GM12865 (cell line): Measurements from ENCODE around the gene ST7.

Experiments used
- DNase-seq: peaks from one replicate; pipeline ENCODE4 v3.0.0; 2010; ENCODE audit warnings: low read depth
- H3K4me3 ChIP-seq: 2 replicates; pipeline ENCODE4 v1.5.1; 2011; ENCODE audit warnings: mild to moderate bottlenecking, low read depth, low read length, control low read depth
- TF ChIP-seq, protein P1 (sequence below): IDR thresholded peaks from 2 replicates; pipeline ENCODE4 v1.5.1; 2011; ENCODE audit warnings: low read length, control low read depth, low read depth, inconsistent platforms; ENCODE audit not compliant: insufficient read depth; ENCODE audit errors: missing control alignments

The ST7 gene, protein sequence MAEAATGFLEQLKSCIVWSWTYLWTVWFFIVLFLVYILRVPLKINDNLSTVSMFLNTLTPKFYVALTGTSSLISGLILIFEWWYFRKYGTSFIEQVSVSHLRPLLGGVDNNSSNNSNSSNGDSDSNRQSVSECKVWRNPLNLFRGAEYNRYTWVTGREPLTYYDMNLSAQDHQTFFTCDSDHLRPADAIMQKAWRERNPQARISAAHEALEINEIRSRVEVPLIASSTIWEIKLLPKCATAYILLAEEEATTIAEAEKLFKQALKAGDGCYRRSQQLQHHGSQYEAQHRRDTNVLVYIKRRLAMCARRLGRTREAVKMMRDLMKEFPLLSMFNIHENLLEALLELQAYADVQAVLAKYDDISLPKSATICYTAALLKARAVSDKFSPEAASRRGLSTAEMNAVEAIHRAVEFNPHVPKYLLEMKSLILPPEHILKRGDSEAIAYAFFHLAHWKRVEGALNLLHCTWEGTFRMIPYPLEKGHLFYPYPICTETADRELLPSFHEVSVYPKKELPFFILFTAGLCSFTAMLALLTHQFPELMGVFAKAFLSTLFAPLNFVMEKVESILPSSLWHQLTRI

DNA sequence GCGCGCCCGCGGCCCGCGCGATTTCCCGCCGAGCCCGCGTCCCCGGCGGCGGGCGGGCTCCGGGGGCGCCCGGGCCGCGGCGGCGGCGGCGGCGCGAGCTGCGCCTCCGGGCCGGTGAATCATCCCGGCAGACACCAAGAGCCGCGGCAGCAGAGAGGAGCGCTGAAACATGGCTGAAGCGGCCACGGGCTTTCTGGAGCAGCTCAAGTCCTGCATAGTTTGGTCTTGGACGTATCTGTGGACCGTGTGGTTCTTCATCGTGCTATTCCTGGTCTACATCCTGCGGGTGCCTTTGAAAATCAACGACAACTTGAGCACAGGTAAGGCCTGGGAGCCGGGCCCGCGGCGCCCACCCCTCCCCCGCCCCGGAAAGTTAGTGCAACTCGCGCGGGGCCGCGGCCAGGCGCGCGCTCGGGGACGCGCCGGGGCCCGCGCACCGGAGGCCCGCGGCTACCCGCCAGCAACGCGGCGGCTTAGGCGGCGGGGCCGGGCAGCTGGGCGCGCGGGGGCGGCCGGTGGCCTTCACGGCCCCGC is at the start of gene ST7:
TSS of gene ST7 (plus strand) at position 130 of the 534 bp plus-strand sequence. CDS start at position 170, 40 bp downstream.
- peak; percentile 78 for DNase-seq
- TF ChIP-seq, protein P1, sequence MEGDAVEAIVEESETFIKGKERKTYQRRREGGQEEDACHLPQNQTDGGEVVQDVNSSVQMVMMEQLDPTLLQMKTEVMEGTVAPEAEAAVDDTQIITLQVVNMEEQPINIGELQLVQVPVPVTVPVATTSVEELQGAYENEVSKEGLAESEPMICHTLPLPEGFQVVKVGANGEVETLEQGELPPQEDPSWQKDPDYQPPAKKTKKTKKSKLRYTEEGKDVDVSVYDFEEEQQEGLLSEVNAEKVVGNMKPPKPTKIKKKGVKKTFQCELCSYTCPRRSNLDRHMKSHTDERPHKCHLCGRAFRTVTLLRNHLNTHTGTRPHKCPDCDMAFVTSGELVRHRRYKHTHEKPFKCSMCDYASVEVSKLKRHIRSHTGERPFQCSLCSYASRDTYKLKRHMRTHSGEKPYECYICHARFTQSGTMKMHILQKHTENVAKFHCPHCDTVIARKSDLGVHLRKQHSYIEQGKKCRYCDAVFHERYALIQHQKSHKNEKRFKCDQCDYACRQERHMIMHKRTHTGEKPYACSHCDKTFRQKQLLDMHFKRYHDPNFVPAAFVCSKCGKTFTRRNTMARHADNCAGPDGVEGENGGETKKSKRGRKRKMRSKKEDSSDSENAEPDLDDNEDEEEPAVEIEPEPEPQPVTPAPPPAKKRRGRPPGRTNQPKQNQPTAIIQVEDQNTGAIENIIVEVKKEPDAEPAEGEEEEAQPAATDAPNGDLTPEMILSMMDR = no peak
- peak within 1 kb of the TSS; percentile 88 for H3K4me3 ChIP-seq

DNA sequence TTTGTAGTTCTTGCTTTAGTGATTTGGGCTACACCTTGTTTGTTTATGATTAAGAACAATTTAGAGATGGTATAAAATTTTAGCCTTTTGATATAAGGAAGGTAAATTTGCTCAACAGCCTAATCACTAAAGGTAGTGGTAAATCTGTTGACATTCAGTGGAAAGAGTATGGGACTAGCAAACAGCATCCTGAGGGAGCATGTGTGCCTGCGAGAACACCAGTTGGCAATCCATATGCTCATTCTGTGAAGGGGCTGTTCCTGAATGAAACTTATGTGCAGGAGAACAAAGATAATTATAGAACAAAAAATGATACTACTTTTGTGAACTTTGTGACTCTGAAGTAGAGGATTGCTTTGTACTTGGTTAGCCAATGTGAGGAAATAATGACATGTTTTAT is 46.9 kb upstream of the ST7 start:
- TF ChIP-seq, protein P1 = no peak
- no peak for DNase-seq
- H3K4me3 ChIP-seq = no peak overlapping the region

DNA sequence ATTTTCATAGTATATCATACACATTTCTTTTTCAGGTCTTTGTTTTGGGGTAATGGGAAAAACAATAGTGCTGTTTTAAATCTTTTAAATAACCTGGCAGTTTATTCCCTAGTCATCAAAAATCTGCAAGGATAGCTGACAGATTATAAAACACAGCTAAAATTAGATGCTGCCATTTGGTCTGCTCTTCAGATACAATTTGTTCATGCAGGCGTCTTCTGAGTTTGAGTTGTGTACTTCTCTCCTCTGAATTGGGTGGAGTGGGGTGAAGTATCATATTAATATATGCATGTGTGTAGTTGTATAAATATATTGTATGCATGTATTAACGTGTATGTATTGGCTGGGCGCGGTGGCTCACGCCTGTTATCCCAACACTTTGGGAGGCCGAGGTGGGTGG is 42.9 kb upstream of the ST7 start:
- TF ChIP-seq, protein P1 = no peak
- DNase-seq = no peak
- H3K4me3 ChIP-seq = no peak overlapping the region

DNA sequence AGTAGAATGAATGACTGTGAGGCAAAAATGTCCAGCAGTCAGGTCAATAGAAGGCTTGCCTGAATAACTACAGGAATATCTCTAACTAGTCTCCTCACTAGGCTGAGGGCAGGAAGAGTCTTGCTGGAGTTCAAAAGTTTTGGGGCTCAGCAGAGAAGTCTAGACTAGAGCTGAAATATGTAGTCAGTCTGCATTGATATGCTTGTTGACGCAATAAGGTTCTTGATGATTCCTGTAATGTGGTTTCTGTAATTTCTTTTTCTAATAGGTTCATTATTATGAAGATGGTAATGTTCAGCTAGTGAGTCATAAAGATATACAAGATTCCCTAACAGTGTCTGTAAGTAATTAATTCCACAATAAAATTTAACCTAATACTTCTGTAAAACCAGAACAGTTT is 41.5 kb upstream of the ST7 start:
- no peak overlapping the region for H3K4me3 ChIP-seq
- TF ChIP-seq, protein P1 = no peak
- no peak for DNase-seq

DNA sequence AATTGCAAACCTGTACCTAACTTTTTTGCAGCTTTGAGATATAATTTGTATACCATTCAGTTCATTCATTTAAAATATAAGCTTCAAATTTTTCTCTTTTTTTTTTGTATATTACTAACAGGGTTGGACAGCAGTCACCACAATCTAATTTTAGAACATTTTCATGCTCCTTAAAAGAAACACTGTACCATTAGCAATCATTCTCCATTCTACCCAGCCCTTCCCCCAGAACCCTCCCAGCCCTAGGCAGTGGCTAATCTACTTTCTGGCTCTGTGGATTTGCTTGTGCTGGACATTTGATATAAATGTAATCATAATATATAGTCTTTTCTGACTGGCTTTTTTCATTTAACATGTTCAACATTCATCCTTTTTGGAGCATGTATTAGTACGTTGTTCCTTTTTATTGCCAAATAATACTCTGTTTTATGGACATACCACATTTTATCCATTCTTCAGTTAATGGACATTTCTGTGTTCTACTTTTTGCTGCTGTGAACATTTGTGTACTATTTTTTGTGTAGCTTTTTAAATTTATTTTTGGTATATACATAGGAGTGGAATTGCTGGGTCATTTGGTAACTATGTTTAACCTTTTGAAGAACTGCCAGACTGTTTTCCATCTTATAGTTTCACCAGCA is 40.9 kb upstream of the ST7 start:
- no peak overlapping the region for H3K4me3 ChIP-seq
- DNase-seq = no peak
- TF ChIP-seq, protein P1 = no peak

DNA sequence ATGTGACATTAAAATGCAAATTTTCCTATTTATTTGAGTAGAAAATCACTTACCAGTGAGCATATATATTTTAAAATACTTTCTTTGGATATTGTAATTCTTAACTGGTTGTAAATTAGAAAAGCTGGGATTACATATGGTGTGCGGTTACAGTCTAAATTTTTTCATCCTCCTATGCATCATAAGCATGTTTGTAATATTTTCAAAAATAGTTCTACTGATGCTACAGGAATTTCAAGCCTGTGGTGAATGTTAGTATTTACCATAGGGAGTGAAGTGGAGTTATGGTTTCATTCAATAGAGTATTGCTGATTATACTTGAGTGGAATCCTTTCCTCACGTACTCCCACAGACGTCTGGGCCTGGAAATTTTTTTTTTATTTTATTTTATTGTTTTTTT is 34.6 kb upstream of the ST7 start:
- H3K4me3 ChIP-seq = no peak overlapping the region
- TF ChIP-seq, protein P1 = no peak
- DNase-seq = no peak
